Keratinocyte (primary cell): ENCODE results near the gene SLFN5. TPM values are rescaled to one million over a fixed set of nuclear protein-coding genes. Genes with fewer than 3 reads are reported as not detected.

Experiments used
- DNase-seq: peaks from one replicate; pipeline ENCODE4 v3.0.0-alpha.2; 2011; ENCODE audit warnings: low read depth, missing footprints, low spot score
- FAIRE-seq: peaks from 2 replicates; lab custom pipeline; 2011; peaks lifted over from hg19 to GRCh38; lab: Jason Lieb, UNC
- H2AFZ ChIP-seq: 2 replicates; pipeline ENCODE4 v1.6.0; 2012; ENCODE audit warnings: low read length, control low read depth, inconsistent platforms; ENCODE audit not compliant: control insufficient read depth
- H3K27ac ChIP-seq: 2 replicates; pipeline ENCODE4 v1.5.1; 2011; ENCODE audit warnings: low read length; ENCODE audit not compliant: control insufficient read depth, insufficient read depth
- H3K27me3 ChIP-seq: 3 replicates; pipeline ENCODE4 v1.6.0; 2011; ENCODE audit warnings: low read length; ENCODE audit not compliant: control insufficient read depth, insufficient read depth; ENCODE audit errors: extremely low read depth
- H3K36me3 ChIP-seq, 2 experiments: 2 replicates in 1 of 2; 3 replicates in 1 of 2; pipeline ENCODE4 v1.5.1; 2011; ENCODE audit warnings: low read length in 2 of 2, mild to moderate bottlenecking in 1 of 2; ENCODE audit not compliant: control insufficient read depth in 2 of 2, insufficient read depth in 2 of 2; ENCODE audit errors: extremely low read depth in 1 of 2
- H3K4me1 ChIP-seq: 3 replicates; pipeline ENCODE4 v1.5.1; 2011; ENCODE audit warnings: low read length; ENCODE audit not compliant: control insufficient read depth, insufficient read depth; ENCODE audit errors: extremely low read depth
- H3K4me2 ChIP-seq: 3 replicates; pipeline ENCODE4 v1.6.0; 2011; ENCODE audit warnings: low read depth, low read length; ENCODE audit not compliant: control insufficient read depth, insufficient read depth; ENCODE audit errors: extremely low read depth
- H3K4me3 ChIP-seq, 3 experiments: fragments of 200-600 bp in 1 of 3; sonication (generic) in 1 of 3; 2 replicates in 2 of 3; 3 replicates in 1 of 3; pipeline ENCODE4 v1.5.1; 2011 to 2016; ENCODE audit warnings: low read length in 3 of 3, mild to moderate bottlenecking in 3 of 3, control low read depth in 2 of 3, inconsistent platforms in 1 of 3, low read depth in 1 of 3, mixed read lengths in 1 of 3, mixed run types in 1 of 3, moderate library complexity in 1 of 3; ENCODE audit not compliant: control insufficient read depth in 2 of 3, insufficient read depth in 2 of 3; ENCODE audit errors: extremely low read depth in 1 of 3
- H3K79me2 ChIP-seq: 2 replicates; pipeline ENCODE4 v1.6.0; 2012; ENCODE audit warnings: low read length; ENCODE audit not compliant: control insufficient read depth, insufficient read depth
- H3K9ac ChIP-seq: 3 replicates; pipeline ENCODE4 v1.6.0; 2011; ENCODE audit warnings: low read length; ENCODE audit not compliant: control insufficient read depth, insufficient read depth; ENCODE audit errors: extremely low read depth
- H3K9me1 ChIP-seq: 3 replicates; pipeline ENCODE4 v1.6.0; 2011; ENCODE audit warnings: low read length; ENCODE audit not compliant: control insufficient read depth, insufficient read depth; ENCODE audit errors: extremely low read depth
- H3K9me3 ChIP-seq: 2 replicates; pipeline ENCODE4 v1.5.1; 2012; ENCODE audit warnings: low read depth, low read length; ENCODE audit not compliant: control insufficient read depth
- H4K20me1 ChIP-seq: 3 replicates; pipeline ENCODE4 v1.6.0; 2011; ENCODE audit warnings: low read length; ENCODE audit not compliant: control insufficient read depth, insufficient read depth; ENCODE audit errors: extremely low read depth
- EZH2 ChIP-seq: IDR thresholded peaks from one replicate; pipeline ENCODE4 v1.6.1; 2012; ENCODE audit warnings: inconsistent platforms, mild to moderate bottlenecking, low read length, moderate library complexity
- dilution Hi-C: fragments of 300-500 bp; cut with MboI; formaldehyde crosslinking; loops from one replicate; pipeline ENCODE4 v1.7.0; 2020; ENCODE audit warnings: low sequenced_read_pairs; ENCODE audit not compliant: extremely low pct_ligation_motif_present
- polyA plus RNA-seq, 5 experiments: library from polyadenylated mRNA; depleted of rRNA in 3 of 5; stranded (reverse) in 3 of 5; stranded (forward) in 1 of 5; unstranded in 1 of 5; fragments of >200 nt; gene quantifications; 1 replicate in 1 of 5; 2 replicates in 3 of 5; 3 replicates in 1 of 5; pipeline versions ENCODE4 v1.2.1 to v1.2.3, GENCODE V29; 2011 to 2012; ENCODE audit warnings: missing spikeins in 2 of 5, low read depth in 1 of 5, low replicate concordance in 1 of 5
- TF ChIP-seq, protein P1 (sequence below), 3 experiments: IDR thresholded peaks in 1 of 3; conservative IDR thresholded peaks in 1 of 3; optimal IDR thresholded peaks in 1 of 3; 2 replicates in 2 of 3; 3 replicates in 1 of 3; pipeline versions ENCODE3 to v1.5.1; 2011; ENCODE audit warnings: low read length in 3 of 3, mild to moderate bottlenecking in 3 of 3, moderate library complexity in 2 of 3, control low read depth in 1 of 3, inconsistent platforms in 1 of 3; ENCODE audit not compliant: insufficient read depth in 2 of 3; ENCODE audit errors: extremely low read depth in 1 of 3

SLFN5 gene
- polyA plus RNA-seq, 1 donor (not counting 4 experiments of a cell fraction or from before 2014, with no cell fraction given): 79.9 TPM

DNA sequence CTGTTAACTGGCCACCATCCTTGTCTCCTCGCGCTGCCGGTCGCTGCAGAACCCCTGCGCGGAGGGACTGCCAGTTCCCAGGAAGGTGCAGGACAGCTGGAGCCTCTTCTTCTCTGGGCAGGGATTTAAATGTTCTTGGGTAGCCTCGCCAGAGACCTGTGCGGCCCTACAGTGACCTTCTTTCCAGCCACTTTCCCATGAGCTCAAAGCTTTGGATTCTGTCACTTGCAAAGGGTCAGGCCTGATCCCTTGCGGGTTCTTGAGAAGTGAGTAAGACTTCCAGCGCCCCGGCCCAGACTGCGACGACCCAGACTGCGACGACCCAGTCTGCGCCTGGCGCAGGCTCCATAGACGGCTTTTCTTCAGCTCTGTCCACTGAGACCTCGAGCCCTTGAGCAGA, 1.4 kb upstream of the SLFN5 start:
- Histone ChIP-seq H4K20me1 (no peaks in the 10 kb centered on the region), H3K9ac (peak overlapping the region; percentile 98), H3K27ac (peak overlapping the region; percentile 100), H3K79me2 (peaks cover 31% of the 10 kb centered on the region), H3K4me3 (peak overlapping the region; percentile 80 to 99 (median 96)), H3K4me1 (peaks cover 43% of the 10 kb centered on the region), H3K36me3 (no peaks in the 10 kb centered on the region), H3K9me1 (no peaks in the 10 kb centered on the region), H3K4me2 (peak overlapping the region; percentile 93), H3K27me3 (no peaks in the 10 kb centered on the region), H3K9me3 (no peaks in the 10 kb centered on the region), H2AFZ (no peak overlapping the region)
- DNase-seq (no peak), FAIRE-seq (no peak)
- dilution Hi-C loops: no loop called here
- TF ChIP-seq, protein P1, sequence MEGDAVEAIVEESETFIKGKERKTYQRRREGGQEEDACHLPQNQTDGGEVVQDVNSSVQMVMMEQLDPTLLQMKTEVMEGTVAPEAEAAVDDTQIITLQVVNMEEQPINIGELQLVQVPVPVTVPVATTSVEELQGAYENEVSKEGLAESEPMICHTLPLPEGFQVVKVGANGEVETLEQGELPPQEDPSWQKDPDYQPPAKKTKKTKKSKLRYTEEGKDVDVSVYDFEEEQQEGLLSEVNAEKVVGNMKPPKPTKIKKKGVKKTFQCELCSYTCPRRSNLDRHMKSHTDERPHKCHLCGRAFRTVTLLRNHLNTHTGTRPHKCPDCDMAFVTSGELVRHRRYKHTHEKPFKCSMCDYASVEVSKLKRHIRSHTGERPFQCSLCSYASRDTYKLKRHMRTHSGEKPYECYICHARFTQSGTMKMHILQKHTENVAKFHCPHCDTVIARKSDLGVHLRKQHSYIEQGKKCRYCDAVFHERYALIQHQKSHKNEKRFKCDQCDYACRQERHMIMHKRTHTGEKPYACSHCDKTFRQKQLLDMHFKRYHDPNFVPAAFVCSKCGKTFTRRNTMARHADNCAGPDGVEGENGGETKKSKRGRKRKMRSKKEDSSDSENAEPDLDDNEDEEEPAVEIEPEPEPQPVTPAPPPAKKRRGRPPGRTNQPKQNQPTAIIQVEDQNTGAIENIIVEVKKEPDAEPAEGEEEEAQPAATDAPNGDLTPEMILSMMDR (optimal IDR thresholded peaks at IDR 0.05 in 1 of 3, IDR thresholded peaks at IDR 0.05 in 1 of 3, conservative IDR thresholded peaks at IDR 0.05 in 1 of 3; ENCODE audit: extremely low read depth in 1 of 3, insufficient read depth in 2 of 3, low read length in 3 of 3): no peak
- TF ChIP-seq EZH2: no peak

DNA sequence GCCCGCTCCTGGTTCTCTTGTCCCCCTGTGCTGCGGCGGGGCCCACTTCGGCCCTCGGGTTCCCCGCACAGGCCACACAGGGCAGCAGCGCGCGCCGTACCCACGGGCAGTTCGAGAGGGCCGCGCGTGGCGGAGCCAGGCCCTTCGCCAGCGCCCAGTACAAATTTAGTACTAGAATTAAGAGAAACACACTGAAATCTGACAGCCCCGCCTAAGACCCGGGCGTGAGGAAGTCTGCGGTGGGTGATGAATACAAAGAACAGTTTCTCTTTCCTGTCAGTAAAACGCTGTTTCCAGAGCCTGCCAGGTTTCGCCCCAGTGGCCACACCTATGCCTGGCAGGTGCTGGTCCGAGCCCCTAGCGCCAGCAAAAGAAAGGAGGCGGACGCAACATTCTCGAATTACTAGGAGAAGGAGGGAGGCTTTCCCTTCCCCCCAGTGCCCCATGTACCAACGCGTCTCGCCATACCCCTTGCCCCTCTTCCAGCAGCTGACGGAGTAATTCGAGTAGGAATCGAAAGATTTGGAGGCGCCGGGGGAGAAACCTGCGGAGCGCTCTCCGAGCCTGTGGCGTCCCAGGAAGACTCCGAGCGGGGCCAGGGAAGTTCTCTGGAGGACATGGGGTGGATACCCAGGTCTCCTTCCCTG, 591 bp upstream of the SLFN5 start:
- peak; percentile 76 for FAIRE-seq
- Histone ChIP-seq H3K4me3 (peak overlapping the region; percentile 80 to 99 (median 96)), H3K79me2 (peaks cover 36% of the 10 kb centered on the region), H3K4me1 (peaks cover 43% of the 10 kb centered on the region), H3K27ac (peak overlapping the region; percentile 100), H3K9me1 (peaks cover 1% of the 10 kb centered on the region), H3K27me3 (no peaks in the 10 kb centered on the region), H3K36me3 (peaks cover 3 to 5% of the 10 kb centered on the region in 2 experiments), H2AFZ (peak overlapping the region; percentile 74), H3K9me3 (no peaks in the 10 kb centered on the region), H3K9ac (peak overlapping the region; percentile 98), H4K20me1 (no peaks in the 10 kb centered on the region), H3K4me2 (peak overlapping the region; percentile 93)
- dilution Hi-C loops: no loop called here
- DNase-seq: no peak
- TF ChIP-seq EZH2: no peak
- TF ChIP-seq, protein P1 (optimal IDR thresholded peaks at IDR 0.05 in 1 of 3, IDR thresholded peaks at IDR 0.05 in 1 of 3, conservative IDR thresholded peaks at IDR 0.05 in 1 of 3; ENCODE audit: extremely low read depth in 1 of 3, insufficient read depth in 2 of 3, low read length in 3 of 3): peak; percentile 21 to 53 (median 49)
